NCI-H82 (cell line): ENCODE results near the gene STRA6.

Experiments
- DNase-seq: peaks from one replicate; lab custom pipeline; 2025; lab: John Stamatoyannopoulos, UW

The STRA6 gene

GRCh38 chr15:74131628-74132413 is 70.8 kb downstream of the STRA6 start:
- DNase-seq, result no peak

- DNase-seq, result no peak
Measured at GRCh38 chr15:74130849-74131627, 71.5 kb downstream of the STRA6 start.

GRCh38 chr15:74130155-74130848 is 72.3 kb downstream of the STRA6 start, which contains the start of gene ISLR2:
ISLR2 (plus strand) TSS chr15:74130586; CDS start chr15:74132755, 2,169 bp downstream.
- peak; percentile 64 for DNase-seq

GRCh38 chr15:74129586-74130154 is 72.9 kb downstream of the STRA6 start:
- DNase-seq, result no peak
